Measurements from ENCODE around the gene FMO3.

Gene FMO3

DNA sequence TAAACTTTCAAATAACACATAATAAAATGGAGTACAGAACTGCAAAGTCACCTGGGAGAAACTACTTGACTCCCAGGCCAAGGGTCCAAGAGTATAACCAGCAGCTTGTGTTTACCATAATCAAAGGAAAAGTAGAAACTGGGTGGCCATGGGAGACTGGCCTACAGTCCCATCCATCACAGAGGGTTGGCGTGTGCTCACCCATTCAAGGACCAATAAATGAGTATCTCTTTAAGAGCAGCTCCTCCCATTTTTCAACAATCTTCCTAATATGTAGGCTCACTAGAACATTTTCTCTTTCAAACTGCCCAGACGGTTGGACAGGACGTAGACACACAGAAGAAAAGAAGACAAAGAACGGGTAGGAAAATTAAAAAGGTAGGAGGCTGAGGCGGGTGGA, at the start of gene FMO3:
TSS of gene FMO3 (plus strand) at position 302 of the 400 bp plus-strand sequence. CDS start 1,754 bp downstream, outside the sequence.
- H3K27me3 Mint-ChIP-seq: no peaks in the 10 kb centered on the region
- no peaks in the 10 kb centered on the region for H3K9me3 Mint-ChIP-seq
- CTCF ChIA-PET: interaction anchor here (1.1 kb wide), 1 partner anchor 9 kb away, joined by 3 read pairs; no protein-coding TSS in a partner anchor
- no peak within 1 kb of the TSS for H3K27ac Mint-ChIP-seq
- H3K36me3 Mint-ChIP-seq: no peaks in the 10 kb centered on the region
- DNase-seq: no peak
- H3K4me3 Mint-ChIP-seq: no peak within 1 kb of the TSS
- no peaks in the 10 kb centered on the region for H3K4me1 Mint-ChIP-seq

DNA sequence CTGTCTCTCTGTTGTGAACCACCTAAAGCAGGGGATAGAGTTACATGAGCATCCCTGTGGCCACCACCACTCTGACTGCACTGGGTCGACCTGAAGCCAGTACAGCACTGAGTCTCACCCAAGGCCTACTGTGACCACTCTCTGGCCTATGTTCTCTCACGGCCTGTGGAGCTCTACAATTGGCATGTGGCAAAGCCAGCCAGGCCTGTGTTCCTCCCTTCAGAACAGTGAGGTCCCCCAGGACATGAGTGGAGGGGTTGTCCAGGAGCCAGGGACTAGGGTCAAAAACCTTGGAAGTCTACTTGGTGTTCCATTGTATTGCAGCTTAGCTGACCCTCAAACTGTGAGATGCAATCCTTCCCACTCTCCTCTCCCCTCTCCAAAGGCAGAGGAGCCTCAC, 42.7 kb upstream of the FMO3 start:
- Mint-ChIP-seq H3K4me3 (no peak overlapping the region), H3K9me3 (peaks cover 4% of the 10 kb centered on the region), H3K27ac (no peak overlapping the region), H3K4me1 (no peaks in the 10 kb centered on the region), H3K36me3 (no peaks in the 10 kb centered on the region), H3K27me3 (no peaks in the 10 kb centered on the region)
- CTCF ChIA-PET: no interaction called here
- DNase-seq: no peak

DNA sequence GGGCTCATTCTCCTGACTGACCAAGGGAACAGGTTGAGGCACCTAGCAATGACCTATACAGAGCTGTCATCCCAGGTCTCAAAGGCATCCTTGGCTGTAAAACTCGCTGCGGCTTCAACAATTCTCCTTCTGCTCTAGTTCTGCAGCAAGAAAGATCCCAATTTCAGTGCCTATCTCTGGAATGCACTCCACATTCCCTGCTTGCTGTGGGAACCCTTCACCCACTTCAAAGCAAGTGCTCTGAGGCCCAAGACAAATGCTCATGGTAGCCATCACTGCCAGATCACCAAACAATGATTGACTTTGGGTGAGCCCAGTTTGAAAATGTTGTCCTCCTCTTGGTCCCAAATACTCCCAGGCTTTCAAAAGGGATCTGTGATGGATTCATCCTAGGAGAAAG, 37.7 kb upstream of the FMO3 start:
- Mint-ChIP-seq H3K4me1 (no peaks in the 10 kb centered on the region), H3K27ac (no peak overlapping the region), H3K9me3 (peaks cover 4% of the 10 kb centered on the region), H3K36me3 (no peaks in the 10 kb centered on the region), H3K4me3 (no peak overlapping the region), H3K27me3 (no peaks in the 10 kb centered on the region)
- no peak for DNase-seq
- CTCF ChIA-PET: no interaction called here

DNA sequence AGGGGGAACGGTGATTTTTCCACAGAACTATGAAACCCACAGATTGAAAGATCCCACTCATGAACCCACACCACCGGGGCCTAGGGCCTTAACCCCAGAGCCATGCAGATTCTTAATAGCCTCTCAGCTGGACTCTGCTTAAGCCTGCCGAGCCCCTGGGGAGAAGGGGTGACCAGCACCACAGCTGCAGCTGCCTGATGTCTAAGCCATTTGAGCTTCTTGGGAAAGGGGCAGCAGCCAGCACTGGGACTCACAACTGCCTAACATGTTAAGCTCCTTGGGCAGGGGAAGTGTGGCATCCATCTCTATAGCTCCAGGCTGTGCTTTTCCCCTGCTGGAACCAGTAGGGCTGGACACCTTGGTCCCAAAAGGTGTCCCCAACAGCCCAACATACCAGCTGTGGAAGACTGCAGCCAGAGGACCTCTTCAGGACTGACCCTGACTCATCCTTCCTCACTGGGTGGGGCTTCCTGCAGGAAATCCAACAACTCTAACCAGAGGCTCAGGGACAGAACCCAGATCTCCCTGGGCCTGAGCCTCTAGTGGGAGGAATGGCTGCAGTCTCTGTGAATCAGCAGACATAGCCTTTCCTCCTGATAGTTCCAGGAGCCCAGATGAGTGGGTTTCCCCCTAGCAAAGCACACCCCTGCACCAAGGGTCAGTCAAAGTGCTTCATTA, 34.6 kb upstream of the FMO3 start:
- DNase-seq: no peak
- no peaks in the 10 kb centered on the region for H3K36me3 Mint-ChIP-seq
- peaks cover 4% of the 10 kb centered on the region for H3K9me3 Mint-ChIP-seq
- no peaks in the 10 kb centered on the region for H3K27me3 Mint-ChIP-seq
- CTCF ChIA-PET: no interaction called here
- no peaks in the 10 kb centered on the region for H3K4me1 Mint-ChIP-seq
- no peak overlapping the region for H3K4me3 Mint-ChIP-seq
- H3K27ac Mint-ChIP-seq: no peak overlapping the region

DNA sequence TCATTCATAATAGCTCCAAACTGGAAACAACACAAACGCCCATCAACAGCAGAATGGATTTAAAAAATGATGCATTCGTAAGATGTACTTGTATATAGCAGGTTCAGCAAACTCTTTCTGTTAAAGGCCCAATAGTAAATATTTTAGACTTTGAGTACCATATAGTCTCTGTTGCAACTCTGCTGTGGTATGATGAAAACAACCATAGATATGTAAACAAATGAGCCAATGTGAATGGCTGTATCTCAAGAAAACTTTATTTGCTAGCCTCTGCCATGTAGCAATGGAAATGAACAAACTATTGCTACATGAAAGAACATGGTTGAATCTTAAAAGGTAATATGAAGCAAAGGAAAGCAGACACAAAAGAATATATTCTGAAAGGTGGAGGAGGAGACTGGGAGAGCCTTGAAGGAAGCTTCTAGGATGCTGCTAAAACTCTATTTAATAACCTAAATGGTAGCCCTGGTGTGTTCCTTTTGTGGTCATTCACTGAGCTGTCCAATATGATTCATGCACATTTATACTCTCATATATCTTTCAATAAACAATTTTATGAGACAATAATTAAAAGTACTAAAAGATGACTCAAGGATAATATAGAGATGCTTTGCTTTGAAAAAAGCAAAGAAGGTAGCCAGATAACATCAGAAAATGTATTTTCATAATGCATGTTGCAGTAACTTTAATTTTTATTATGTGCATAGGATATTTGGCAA, 29.1 kb upstream of the FMO3 start:
- no peaks in the 10 kb centered on the region for H3K36me3 Mint-ChIP-seq
- no peak overlapping the region for H3K4me3 Mint-ChIP-seq
- CTCF ChIA-PET: no interaction called here
- H3K27me3 Mint-ChIP-seq: no peaks in the 10 kb centered on the region
- no peak for DNase-seq
- H3K27ac Mint-ChIP-seq: no peak overlapping the region
- H3K9me3 Mint-ChIP-seq: peaks cover 4% of the 10 kb centered on the region
- H3K4me1 Mint-ChIP-seq: no peaks in the 10 kb centered on the region

DNA sequence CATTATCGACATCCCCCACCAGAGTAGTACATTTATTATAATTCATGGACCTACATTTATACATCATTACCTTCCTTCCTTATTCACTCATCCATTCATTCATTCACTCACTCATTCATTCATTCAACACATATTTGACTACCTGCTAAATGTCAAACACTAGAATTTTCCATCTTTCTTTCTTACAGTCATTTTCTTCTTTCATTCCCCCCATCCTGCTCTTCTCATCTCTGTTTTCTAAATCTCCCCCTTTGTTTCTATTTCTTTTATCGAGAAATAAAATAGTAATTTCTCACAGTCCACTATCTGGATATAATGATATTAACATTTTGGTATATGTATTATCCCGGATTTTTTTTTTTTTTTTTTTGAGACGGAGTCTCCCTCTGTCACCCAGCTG, 27.8 kb upstream of the FMO3 start:
- Mint-ChIP-seq H3K27ac (no peak overlapping the region), H3K27me3 (no peaks in the 10 kb centered on the region), H3K9me3 (no peaks in the 10 kb centered on the region), H3K36me3 (no peaks in the 10 kb centered on the region), H3K4me1 (no peaks in the 10 kb centered on the region), H3K4me3 (no peak overlapping the region)
- CTCF ChIA-PET: no interaction called here
- DNase-seq: no peak

DNA sequence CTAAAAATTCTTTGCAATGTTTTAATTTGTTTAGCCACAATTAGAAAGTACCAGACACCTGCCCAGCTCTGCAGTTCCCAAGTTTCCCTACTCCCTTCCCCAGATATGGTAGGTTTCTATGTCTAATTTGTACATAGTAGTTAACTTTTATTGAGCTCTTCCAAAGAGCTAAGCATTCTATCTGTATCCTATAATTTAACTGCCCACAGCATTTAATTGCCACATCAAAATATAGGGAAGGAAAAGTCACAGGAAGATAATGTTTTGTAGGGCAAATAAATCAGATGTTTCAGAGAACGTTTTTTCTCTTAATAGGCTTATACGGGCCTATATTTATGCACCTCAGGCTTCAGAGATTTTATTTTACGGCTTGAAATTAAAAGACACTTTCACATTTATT, 15.7 kb upstream of the FMO3 start:
- H3K9me3 Mint-ChIP-seq: no peaks in the 10 kb centered on the region
- CTCF ChIA-PET: no interaction called here
- no peaks in the 10 kb centered on the region for H3K36me3 Mint-ChIP-seq
- no peaks in the 10 kb centered on the region for H3K4me1 Mint-ChIP-seq
- no peaks in the 10 kb centered on the region for H3K27me3 Mint-ChIP-seq
- H3K4me3 Mint-ChIP-seq: no peak overlapping the region
- DNase-seq: no peak
- H3K27ac Mint-ChIP-seq: no peak overlapping the region

DNA sequence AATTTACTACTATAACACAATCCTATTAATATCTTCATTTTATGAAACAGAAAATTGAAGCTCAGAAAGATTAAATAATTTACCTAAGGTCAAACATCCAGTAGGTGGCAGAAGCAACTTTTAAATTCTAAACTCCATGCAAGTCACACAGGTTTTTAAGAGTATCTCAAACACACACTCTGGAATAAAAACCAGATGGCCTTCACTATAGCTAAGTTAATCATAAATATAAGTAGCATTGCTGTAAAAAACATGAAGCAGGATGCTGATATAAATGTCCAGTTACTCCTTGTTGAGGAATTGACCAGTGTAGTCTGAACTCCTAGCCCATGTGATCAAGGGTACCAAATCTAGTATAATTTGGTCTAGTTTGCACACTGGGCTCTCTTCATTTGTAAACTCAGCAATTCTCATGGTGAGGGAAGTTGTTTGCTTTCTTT, 9.4 kb upstream of the FMO3 start:
- no peak overlapping the region for H3K4me3 Mint-ChIP-seq
- DNase-seq: no peak
- CTCF ChIA-PET: interaction anchor here (1.7 to 1.8 kb wide), 2 partner anchors 145 to 232 kb away, joined by 4 to 10 read pairs; partner anchors contain the start of gene FMO4
- H3K9me3 Mint-ChIP-seq: no peaks in the 10 kb centered on the region
- H3K27ac Mint-ChIP-seq: no peak overlapping the region
- H3K36me3 Mint-ChIP-seq: no peaks in the 10 kb centered on the region
- H3K4me1 Mint-ChIP-seq: no peaks in the 10 kb centered on the region
- no peaks in the 10 kb centered on the region for H3K27me3 Mint-ChIP-seq

DNA sequence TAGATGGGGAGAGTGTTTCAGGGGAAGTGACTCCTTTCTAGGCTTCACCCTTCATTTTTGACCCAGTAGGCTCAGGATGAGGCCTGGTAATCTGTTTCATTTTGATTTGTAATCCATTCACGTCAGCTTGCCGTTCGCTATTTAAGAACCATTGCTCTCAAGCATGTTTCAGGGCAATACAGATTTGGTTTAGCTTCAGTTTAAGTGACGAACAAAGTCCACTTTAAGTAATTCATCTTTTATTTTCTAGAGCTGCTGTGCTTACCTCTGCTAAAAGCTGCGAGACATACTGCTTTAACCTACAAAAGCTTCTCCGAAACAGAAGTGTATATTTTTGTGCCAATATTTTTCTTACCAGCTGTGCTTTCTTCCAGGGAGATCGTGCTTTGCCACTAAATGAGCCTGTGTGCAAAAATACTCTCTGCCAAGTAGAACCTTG, 8.9 kb upstream of the FMO3 start:
- no peak for DNase-seq
- CTCF ChIA-PET: interaction anchor here (0.7 to 1.8 kb wide), 3 partner anchors 8 to 232 kb away, joined by 3 to 10 read pairs (median 4); partner anchors contain the start of genes FMO3 and FMO4
- Mint-ChIP-seq H3K4me3 (no peak overlapping the region), H3K9me3 (no peaks in the 10 kb centered on the region), H3K27me3 (no peaks in the 10 kb centered on the region), H3K27ac (no peak overlapping the region), H3K36me3 (no peaks in the 10 kb centered on the region), H3K4me1 (no peaks in the 10 kb centered on the region)

DNA sequence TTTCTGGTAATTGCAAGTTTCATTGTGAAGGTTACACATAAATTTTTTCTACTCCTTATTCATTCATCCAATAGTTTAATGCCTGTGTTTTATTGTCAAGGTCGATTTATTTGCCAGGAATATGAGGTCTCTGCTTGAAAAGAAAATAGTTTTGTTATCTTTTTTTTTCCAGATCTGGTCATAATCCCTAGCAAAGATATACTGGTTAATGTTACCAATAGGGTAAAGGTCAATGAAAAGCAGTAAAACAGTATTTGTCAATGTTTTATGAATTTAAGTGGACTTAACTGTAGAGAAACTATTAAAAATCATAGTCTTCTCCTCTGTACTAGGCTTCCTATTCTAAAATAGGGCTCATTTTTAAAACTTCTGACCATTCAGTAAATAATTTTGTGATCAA, 8.1 kb upstream of the FMO3 start:
- H3K9me3 Mint-ChIP-seq: no peaks in the 10 kb centered on the region
- no peaks in the 10 kb centered on the region for H3K36me3 Mint-ChIP-seq
- H3K27me3 Mint-ChIP-seq: no peaks in the 10 kb centered on the region
- H3K27ac Mint-ChIP-seq: no peak overlapping the region
- no peaks in the 10 kb centered on the region for H3K4me1 Mint-ChIP-seq
- H3K4me3 Mint-ChIP-seq: no peak overlapping the region
- CTCF ChIA-PET: no interaction called here
- DNase-seq: no peak

DNA sequence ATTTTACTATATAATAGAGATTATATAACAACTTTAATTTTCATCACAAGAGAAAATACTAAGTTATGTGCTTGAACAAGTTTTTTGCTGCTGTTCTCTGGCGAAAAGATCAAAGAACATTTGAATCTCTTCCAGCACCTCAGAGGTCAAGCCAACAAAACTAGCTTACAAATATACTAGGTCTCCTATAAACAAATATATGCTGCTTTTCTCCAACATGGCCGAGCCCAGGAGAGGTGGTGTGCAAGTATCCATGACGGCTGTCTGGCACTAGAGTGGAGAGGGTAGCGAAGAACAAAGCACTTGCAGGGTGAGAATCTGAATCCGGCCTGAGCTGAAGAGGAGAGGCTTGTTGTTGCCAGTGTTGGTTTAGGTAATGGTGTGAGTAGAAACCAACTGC, 7.5 kb upstream of the FMO3 start:
- Mint-ChIP-seq H3K27ac (no peak overlapping the region), H3K9me3 (no peaks in the 10 kb centered on the region), H3K36me3 (no peaks in the 10 kb centered on the region), H3K27me3 (no peaks in the 10 kb centered on the region), H3K4me1 (no peaks in the 10 kb centered on the region), H3K4me3 (no peak overlapping the region)
- CTCF ChIA-PET: no interaction called here
- no peak for DNase-seq

DNA sequence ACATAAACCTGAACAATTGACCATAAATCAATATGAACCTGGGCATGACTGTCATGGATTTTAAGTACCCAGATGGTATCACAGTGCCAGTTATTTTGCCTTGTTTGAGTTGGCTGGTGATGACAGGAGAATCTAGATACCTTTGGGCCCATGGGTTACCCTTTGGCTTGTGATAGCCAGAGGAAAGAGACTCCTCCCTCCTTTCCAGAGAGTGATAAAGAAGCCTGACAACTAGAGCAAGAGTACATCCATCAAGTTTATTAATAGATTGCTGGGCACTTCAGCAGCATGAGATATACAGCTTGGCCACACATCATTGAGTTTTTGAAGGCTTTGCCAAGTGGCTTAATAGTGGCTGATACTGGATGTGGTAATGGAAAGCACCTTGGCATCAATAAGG, 6.6 kb upstream of the FMO3 start:
- CTCF ChIA-PET: no interaction called here
- H3K4me1 Mint-ChIP-seq: no peaks in the 10 kb centered on the region
- no peak for DNase-seq
- no peaks in the 10 kb centered on the region for H3K9me3 Mint-ChIP-seq
- no peaks in the 10 kb centered on the region for H3K27me3 Mint-ChIP-seq
- no peaks in the 10 kb centered on the region for H3K36me3 Mint-ChIP-seq
- H3K27ac Mint-ChIP-seq: no peak overlapping the region
- no peak overlapping the region for H3K4me3 Mint-ChIP-seq

DNA sequence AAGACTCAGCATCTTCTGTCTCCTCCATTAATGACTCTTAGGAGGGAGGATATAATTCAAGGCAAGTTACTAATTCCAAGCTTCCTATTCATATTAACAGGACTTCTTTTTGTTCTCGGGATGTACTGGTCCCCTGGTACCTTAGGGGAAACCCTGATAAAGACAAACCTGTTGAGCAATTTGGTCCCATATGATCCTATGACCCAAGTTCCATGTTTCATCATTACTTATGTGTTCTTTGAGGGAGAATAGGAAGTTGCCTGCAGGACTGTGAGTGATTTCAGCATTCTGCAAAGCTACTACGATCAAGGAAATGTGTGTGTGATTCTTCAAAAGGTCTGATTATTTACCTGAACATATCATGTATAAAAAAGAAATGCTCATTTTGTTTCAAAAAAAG, 5.8 kb upstream of the FMO3 start:
- no peak overlapping the region for H3K27ac Mint-ChIP-seq
- H3K4me3 Mint-ChIP-seq: no peak overlapping the region
- H3K27me3 Mint-ChIP-seq: no peaks in the 10 kb centered on the region
- CTCF ChIA-PET: no interaction called here
- no peaks in the 10 kb centered on the region for H3K4me1 Mint-ChIP-seq
- no peaks in the 10 kb centered on the region for H3K36me3 Mint-ChIP-seq
- no peak for DNase-seq
- H3K9me3 Mint-ChIP-seq: no peaks in the 10 kb centered on the region

DNA sequence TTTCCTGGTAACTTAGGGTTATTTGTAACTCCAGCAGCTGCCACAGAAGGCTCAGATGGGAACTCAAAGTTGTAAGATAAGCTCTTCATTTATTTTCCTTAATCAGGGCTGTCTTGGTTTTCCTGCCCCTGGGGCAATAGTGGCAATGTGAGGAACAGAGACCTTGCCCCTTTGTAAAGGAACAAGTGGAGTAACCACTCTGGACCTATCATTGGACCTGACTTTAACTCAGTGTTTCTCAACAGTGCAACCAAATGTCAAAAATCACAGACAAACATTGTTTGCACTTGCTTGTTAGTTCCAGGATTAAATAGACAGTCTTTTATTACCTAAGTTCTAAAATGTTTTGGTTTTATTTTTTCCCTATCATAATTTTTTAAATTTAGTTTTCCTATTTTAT, 2.8 kb upstream of the FMO3 start:
- no peaks in the 10 kb centered on the region for H3K36me3 Mint-ChIP-seq
- no peak overlapping the region for H3K4me3 Mint-ChIP-seq
- CTCF ChIA-PET: no interaction called here
- no peaks in the 10 kb centered on the region for H3K4me1 Mint-ChIP-seq
- H3K9me3 Mint-ChIP-seq: no peaks in the 10 kb centered on the region
- no peaks in the 10 kb centered on the region for H3K27me3 Mint-ChIP-seq
- H3K27ac Mint-ChIP-seq: no peak overlapping the region
- no peak for DNase-seq

DNA sequence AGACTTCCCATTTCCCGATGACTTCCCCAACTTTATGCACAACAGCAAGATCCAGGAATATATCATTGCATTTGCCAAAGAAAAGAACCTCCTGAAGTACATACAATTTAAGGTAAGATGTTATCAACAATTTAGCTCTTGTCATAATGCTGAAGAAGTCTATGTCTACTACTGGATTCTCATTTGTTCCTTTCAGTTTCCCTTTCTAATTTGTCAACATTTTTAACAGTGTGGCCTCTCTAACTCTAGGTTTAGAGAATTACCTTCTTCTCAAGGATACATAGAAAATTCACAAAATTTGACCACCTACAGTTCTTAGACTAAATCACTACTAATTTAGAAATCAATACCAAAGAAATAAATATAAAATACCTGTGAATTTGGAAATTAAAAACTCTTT, 13.2 kb downstream of the FMO3 start:
- Mint-ChIP-seq H3K27me3 (no peaks in the 10 kb centered on the region), H3K36me3 (no peaks in the 10 kb centered on the region), H3K4me1 (no peaks in the 10 kb centered on the region), H3K4me3 (no peak overlapping the region), H3K27ac (no peak overlapping the region), H3K9me3 (no peaks in the 10 kb centered on the region)
- CTCF ChIA-PET: no interaction called here
- DNase-seq: no peak

Data from activated naive CD4-positive, alpha-beta T cell treated with anti-CD3 and anti-CD28 coated beads, Interleukin-2, amount 10 ng/mL, durations not matched to agents 7 days and 5 days (primary cell).